GM12801 (cell line): Measurements from ENCODE around the gene PPP1R14C.

ENCODE experiments used
- TF ChIP-seq, protein P1 (sequence below): IDR thresholded peaks from one replicate; pipeline ENCODE4 v1.5.1; 2011; ENCODE audit warnings: control low read depth; ENCODE audit not compliant: insufficient read length; ENCODE audit errors: extremely low read depth

Gene PPP1R14C

GRCh38 chr6:150140236-150140969 is 2.4 kb upstream of the PPP1R14C start:
- TF ChIP-seq, protein P1, sequence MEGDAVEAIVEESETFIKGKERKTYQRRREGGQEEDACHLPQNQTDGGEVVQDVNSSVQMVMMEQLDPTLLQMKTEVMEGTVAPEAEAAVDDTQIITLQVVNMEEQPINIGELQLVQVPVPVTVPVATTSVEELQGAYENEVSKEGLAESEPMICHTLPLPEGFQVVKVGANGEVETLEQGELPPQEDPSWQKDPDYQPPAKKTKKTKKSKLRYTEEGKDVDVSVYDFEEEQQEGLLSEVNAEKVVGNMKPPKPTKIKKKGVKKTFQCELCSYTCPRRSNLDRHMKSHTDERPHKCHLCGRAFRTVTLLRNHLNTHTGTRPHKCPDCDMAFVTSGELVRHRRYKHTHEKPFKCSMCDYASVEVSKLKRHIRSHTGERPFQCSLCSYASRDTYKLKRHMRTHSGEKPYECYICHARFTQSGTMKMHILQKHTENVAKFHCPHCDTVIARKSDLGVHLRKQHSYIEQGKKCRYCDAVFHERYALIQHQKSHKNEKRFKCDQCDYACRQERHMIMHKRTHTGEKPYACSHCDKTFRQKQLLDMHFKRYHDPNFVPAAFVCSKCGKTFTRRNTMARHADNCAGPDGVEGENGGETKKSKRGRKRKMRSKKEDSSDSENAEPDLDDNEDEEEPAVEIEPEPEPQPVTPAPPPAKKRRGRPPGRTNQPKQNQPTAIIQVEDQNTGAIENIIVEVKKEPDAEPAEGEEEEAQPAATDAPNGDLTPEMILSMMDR, result no peak

- TF ChIP-seq, protein P1, result no peak
Measured at GRCh38 chr6:150142097-150142669, 661 bp upstream of the PPP1R14C start.

- TF ChIP-seq, protein P1, result no peak
Measured at GRCh38 chr6:150143516-150144293, 861 bp downstream of the PPP1R14C start.

- TF ChIP-seq, protein P1, result no peak
Measured at GRCh38 chr6:150144294-150144868, 1.5 kb downstream of the PPP1R14C start.

DNA sequence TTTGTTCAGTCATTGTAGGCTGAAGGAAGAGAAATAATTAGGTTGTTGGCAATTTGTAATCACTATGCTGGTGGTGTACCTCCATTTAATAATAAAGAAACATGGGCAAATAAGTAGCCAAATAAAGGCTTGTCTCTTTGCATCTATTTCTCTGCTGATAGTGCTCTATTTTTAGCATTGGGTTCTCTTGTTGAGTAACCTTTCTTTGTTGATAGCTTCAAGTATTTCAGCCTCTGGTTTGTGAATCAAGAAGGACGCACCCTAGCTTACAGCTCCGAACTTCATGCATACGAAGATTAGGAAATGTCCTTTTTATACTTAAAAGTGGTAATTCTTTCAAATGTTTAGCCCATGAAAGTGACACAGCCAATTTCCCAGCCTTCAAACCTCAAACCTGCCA is 2.6 kb downstream of the PPP1R14C start:
- TF ChIP-seq, protein P1, result no peak

GRCh38 chr6:150145830-150146229 is 3.0 kb downstream of the PPP1R14C start:
- TF ChIP-seq, protein P1, result no peak

DNA sequence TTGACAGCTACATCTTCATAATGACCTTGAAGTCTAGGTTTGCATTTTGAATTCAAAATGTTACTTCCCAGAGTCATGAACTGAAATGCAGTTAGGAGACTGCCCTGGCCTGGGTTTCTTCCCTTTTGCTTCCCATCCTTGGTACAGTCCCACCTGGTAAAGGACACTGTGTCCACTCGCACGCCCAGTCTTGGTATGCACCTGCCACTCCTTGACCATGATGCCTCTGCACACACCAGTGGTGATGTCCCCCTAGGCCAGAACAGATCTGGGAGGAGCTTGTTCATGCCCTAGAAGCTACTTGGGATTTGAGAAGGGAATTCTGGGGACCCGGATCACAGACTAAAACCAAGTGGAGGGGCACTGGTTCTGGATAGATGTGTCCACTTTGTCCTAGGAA is 3.6 kb downstream of the PPP1R14C start:
- TF ChIP-seq, protein P1, result no peak
